ENCODE measurements around the gene PRKCA.

- TF ChIP-seq CTCF (IDR thresholded peaks at IDR 0.05): no peak
- no peak for TF ChIP-seq POLR2AphosphoS5 (IDR thresholded peaks at IDR 0.05)
- TF ChIP-seq POLR2A (IDR thresholded peaks at IDR 0.05): no peak
Observed at GRCh38 chr17:66277191-66277590, 25.2 kb upstream of the PRKCA start.

Data from suprapubic skin (tissue), 4 donors.